Psoas muscle (tissue), 8 donors: ENCODE measurements around the gene TXNDC5. TPM values are rescaled to one million over a fixed set of nuclear protein-coding genes. Genes with fewer than 3 reads are reported as not detected.

Experiments
- ATAC-seq, 4 donors: fragments of 200-7000 bp; cut with Tn5 transposase; one replicate each; pipeline ENCODE4 v1.9.1; 2020; ENCODE audit warnings: moderate library complexity in 3 of 4, mild to moderate bottlenecking in 2 of 4
- DNase-seq, 2 donors: peaks; one replicate each; pipeline ENCODE4 v3.0.0-alpha.2; 2020
- H3K27ac ChIP-seq: fragments of 200-600 bp; one replicate; pipeline ENCODE4 v1.8.0; 2022
- H3K27me3 ChIP-seq, 3 donors: fragments of 200-600 bp in 1 of 3; one replicate each; pipeline versions ENCODE4 v1.6.1 to v1.8.0; 2013 to 2022; ENCODE audit warnings: low read length in 2 of 3, mild to moderate bottlenecking in 2 of 3, moderate library complexity in 1 of 3; ENCODE audit not compliant: insufficient read depth in 3 of 3
- H3K36me3 ChIP-seq, 2 donors: fragments of 200-600 bp in 1 of 2; one replicate each; pipeline versions ENCODE4 v1.6.1 to v1.8.0; 2013 to 2022; ENCODE audit warnings: low read depth in 1 of 2, mild to moderate bottlenecking in 1 of 2, moderate library complexity in 1 of 2; ENCODE audit not compliant: insufficient read depth in 1 of 2
- H3K4me1 ChIP-seq: fragments of 200-600 bp; one replicate; pipeline ENCODE4 v1.8.0; 2022
- H3K4me3 ChIP-seq: fragments of 200-600 bp; one replicate; pipeline ENCODE4 v1.8.0; 2022; ENCODE audit warnings: mild to moderate bottlenecking
- H3K9me3 ChIP-seq: fragments of 200-600 bp; one replicate; pipeline ENCODE4 v1.8.0; 2022
- CTCF ChIP-seq: fragments of 200-600 bp; IDR thresholded peaks from one replicate; pipeline ENCODE4 v1.8.0; 2022; ENCODE audit warnings: antibody characterized with exemption
- WGBS, 3 donors: extraction: QIAGEN DNeasy Blood & Tissue Kit; methylation state at CpG; one replicate each; pipeline versions ENCODE4 v1.1.6 to v1.1.7; 2013; 5-methylcytosine and 5-hydroxymethylcytosine counted together
- intact Hi-C, 2 donors: fragments of 100-400 bp; cut with DNase I; formaldehyde crosslinking; loops; one replicate each; pipeline versions ENCODE4 v1.11.0 to v1.14.2; 2022
- polyA plus RNA-seq, 3 donors: library from polyadenylated mRNA; stranded (reverse); fragments of 200-250 nt; gene quantifications; one replicate each; pipeline ENCODE4 v1.2.3, GENCODE V29; 2013
- total RNA-seq, 4 donors: library from RNA; stranded (reverse); fragmentation: NEBNext Ultra II Directional in 2 of 4; extraction: Animal tissue kit (Norgen Biotek cat#: 25700) in 2 of 4; gene quantifications; one replicate each; pipeline versions ENCODE4 v1.2.1 to v1.2.4, GENCODE V29; 2021 to 2023
- donor health status: healthy with polysubstance abuse.
- donor health status: DM: no; HTN: no; CAD: no; lungs with moderate emphysema.
- donor health status: Bipolar disorder and iron deficiency.
- donor health status: healthy.
- donor health status: DM: yes; HTN: yes; CAD: no.
- donor health status: DM: no; HTN: no; CAD: no.
- donor health status: DM: no; HTN: no; CAD: no.
- donor health status: DM: yes; HTN: yes; CAD: no.

TXNDC5 gene
- total and polyA plus RNA-seq, 7 donors: 15.5 to 50.2 (median 24.6) TPM

- no peak for TF ChIP-seq CTCF
- no peaks in the 10 kb centered on the region for H3K4me1 ChIP-seq
- intact Hi-C loops: no loop called here
- 92 to 94% (median 92%) methylated on average over 19 of the region's 19 CpGs for WGBS, 3 donors
- H3K27ac ChIP-seq: no peak overlapping the region
- H3K4me3 ChIP-seq: no peak overlapping the region
- no peaks in the 10 kb centered on the region for H3K27me3 ChIP-seq
- no peak for ATAC-seq
- H3K9me3 ChIP-seq: no peaks in the 10 kb centered on the region
- H3K36me3 ChIP-seq: peaks cover 11 to 90% of the 10 kb centered on the region in 2 donors
- DNase-seq: no peak
Observed at GRCh38 chr6:7882505-7883257, 27.9 kb downstream of the TXNDC5 start.

GRCh38 chr6:7881765-7882500 is 28.7 kb downstream of the TXNDC5 start:
- H3K36me3 ChIP-seq: peaks cover 11 to 83% of the 10 kb centered on the region in 2 donors
- H3K4me3 ChIP-seq: no peak overlapping the region
- intact Hi-C loops: no loop called here
- H3K27me3 ChIP-seq: no peaks in the 10 kb centered on the region
- H3K9me3 ChIP-seq: no peaks in the 10 kb centered on the region
- ATAC-seq (no peak), DNase-seq (no peak)
- H3K27ac ChIP-seq: no peak overlapping the region
- H3K4me1 ChIP-seq: no peaks in the 10 kb centered on the region
- TF ChIP-seq CTCF: no peak
- WGBS, 3 donors: 83 to 88% (median 83%) methylated on average over 8 of the region's 8 CpGs

- 90 to 95% (median 92%) methylated on average over 9 of the region's 9 CpGs for WGBS, 3 donors
- intact Hi-C loops: no loop called here
- ATAC-seq: no peak
- H3K27me3 ChIP-seq: no peaks in the 10 kb centered on the region
- no peaks in the 10 kb centered on the region for H3K4me1 ChIP-seq
- H3K4me3 ChIP-seq: no peak overlapping the region
- TF ChIP-seq CTCF: no peak
- no peak for DNase-seq
- H3K36me3 ChIP-seq: peaks cover 7 to 70% of the 10 kb centered on the region in 2 donors
- H3K9me3 ChIP-seq: no peaks in the 10 kb centered on the region
- no peak overlapping the region for H3K27ac ChIP-seq
Observed at GRCh38 chr6:7880718-7881107, 29.9 kb downstream of the TXNDC5 start.

GRCh38 chr6:7879980-7880717 is 30.4 kb downstream of the TXNDC5 start:
- no peak for TF ChIP-seq CTCF
- intact Hi-C loops: no loop called here
- Histone ChIP-seq H3K36me3 (peaks cover 7 to 65% of the 10 kb centered on the region in 2 donors), H3K4me1 (no peaks in the 10 kb centered on the region), H3K9me3 (no peaks in the 10 kb centered on the region), H3K27me3 (no peaks in the 10 kb centered on the region), H3K27ac (no peak overlapping the region), H3K4me3 (no peak overlapping the region)
- ATAC-seq: no peak
- no peak for DNase-seq
- WGBS, 3 donors: 82 to 88% (median 86%) methylated on average over 13 of the region's 13 CpGs
